ENCODE results near the gene CADPS2.

DNA sequence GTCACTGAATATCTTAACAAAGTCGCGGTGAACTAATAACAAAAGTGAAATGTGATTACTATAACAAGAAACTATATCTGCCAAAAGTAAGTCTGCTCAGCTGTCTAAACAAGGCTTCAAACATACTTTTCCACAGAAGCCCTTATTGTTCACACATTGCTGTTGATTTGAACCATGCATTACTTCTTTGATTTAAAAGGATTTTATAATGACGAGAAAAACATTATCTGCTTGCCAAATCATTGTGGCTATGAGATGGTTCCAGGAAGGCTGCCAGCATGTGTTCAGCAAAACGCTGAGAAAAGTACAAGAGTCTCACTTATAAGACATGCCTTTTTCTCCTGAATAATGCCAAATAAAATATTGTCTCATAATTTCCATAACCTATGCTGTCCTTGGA, 211.8 kb downstream of the CADPS2 start:
- TF ChIP-seq, protein P1, sequence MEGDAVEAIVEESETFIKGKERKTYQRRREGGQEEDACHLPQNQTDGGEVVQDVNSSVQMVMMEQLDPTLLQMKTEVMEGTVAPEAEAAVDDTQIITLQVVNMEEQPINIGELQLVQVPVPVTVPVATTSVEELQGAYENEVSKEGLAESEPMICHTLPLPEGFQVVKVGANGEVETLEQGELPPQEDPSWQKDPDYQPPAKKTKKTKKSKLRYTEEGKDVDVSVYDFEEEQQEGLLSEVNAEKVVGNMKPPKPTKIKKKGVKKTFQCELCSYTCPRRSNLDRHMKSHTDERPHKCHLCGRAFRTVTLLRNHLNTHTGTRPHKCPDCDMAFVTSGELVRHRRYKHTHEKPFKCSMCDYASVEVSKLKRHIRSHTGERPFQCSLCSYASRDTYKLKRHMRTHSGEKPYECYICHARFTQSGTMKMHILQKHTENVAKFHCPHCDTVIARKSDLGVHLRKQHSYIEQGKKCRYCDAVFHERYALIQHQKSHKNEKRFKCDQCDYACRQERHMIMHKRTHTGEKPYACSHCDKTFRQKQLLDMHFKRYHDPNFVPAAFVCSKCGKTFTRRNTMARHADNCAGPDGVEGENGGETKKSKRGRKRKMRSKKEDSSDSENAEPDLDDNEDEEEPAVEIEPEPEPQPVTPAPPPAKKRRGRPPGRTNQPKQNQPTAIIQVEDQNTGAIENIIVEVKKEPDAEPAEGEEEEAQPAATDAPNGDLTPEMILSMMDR (conservative IDR thresholded peaks at IDR 0.05; ENCODE audit: low read length) = no peak
- no peak for TF ChIP-seq EZH2phosphoT487 (IDR thresholded peaks at IDR 0.05; ENCODE audit: borderline replicate concordance, low read depth, low read length)
